Measurements from ENCODE around the gene BRAF. TPM values are rescaled to one million over a fixed set of nuclear protein-coding genes. Genes with fewer than 3 reads are reported as not detected.
"Not testable (repeated sequence)": the region's sequence is repeated elsewhere in the genome, so short reads cannot be mapped to it uniquely, and the experiment has no call there.

The BRAF gene
- total RNA-seq, 1 donor from 2014 or later = 13.3 TPM

DNA sequence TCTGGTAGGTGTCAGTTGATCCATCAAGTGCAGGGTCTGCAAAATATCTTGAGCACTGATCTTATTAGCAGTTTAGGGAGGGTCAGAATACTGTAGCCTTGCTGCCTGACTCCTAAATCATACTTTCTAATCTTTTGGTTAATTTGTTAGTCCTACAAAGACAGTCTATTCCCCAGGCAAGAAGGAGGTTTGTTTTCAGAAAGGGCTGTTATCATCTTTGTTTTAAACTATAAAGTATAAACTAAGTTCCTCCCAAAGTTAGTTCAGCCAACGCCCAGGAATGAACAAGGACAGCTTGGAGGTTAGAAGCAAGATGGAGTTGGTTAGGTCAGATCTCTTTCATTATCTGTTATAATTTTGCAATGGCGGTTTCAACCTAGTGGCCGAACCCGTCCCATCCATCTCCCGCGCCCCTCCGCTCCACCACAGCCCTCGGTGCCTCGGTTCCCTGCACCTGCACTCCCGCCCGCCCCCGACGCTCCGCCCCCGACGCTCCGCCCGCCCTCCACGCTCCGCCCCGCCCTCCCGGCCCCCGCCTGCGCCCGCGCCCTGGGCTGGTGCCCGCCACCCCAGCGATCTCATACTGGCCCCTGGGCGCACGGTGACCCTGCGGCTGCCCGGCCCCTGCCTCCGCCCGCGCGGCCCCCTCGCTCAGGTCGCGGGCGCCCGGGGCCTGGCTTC, 252.2 kb downstream of the BRAF start, which contains the start of gene ADCK2:
Gene ADCK2, plus strand, starts transcription at position 564 of the 681 bp plus-strand sequence. CDS start 386 bp downstream, outside the sequence.
- H3K36me3 ChIP-seq (ENCODE audit: control insufficient read depth, insufficient read depth, low read length) = no peaks in the 10 kb centered on the region
- TF ChIP-seq, protein P1, sequence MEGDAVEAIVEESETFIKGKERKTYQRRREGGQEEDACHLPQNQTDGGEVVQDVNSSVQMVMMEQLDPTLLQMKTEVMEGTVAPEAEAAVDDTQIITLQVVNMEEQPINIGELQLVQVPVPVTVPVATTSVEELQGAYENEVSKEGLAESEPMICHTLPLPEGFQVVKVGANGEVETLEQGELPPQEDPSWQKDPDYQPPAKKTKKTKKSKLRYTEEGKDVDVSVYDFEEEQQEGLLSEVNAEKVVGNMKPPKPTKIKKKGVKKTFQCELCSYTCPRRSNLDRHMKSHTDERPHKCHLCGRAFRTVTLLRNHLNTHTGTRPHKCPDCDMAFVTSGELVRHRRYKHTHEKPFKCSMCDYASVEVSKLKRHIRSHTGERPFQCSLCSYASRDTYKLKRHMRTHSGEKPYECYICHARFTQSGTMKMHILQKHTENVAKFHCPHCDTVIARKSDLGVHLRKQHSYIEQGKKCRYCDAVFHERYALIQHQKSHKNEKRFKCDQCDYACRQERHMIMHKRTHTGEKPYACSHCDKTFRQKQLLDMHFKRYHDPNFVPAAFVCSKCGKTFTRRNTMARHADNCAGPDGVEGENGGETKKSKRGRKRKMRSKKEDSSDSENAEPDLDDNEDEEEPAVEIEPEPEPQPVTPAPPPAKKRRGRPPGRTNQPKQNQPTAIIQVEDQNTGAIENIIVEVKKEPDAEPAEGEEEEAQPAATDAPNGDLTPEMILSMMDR (IDR thresholded peaks at IDR 0.05; ENCODE audit: insufficient read depth, low read length, poor library complexity, severe bottlenecking) = no peak
- no peak for DNase-seq (ENCODE audit: low read depth)

DNA sequence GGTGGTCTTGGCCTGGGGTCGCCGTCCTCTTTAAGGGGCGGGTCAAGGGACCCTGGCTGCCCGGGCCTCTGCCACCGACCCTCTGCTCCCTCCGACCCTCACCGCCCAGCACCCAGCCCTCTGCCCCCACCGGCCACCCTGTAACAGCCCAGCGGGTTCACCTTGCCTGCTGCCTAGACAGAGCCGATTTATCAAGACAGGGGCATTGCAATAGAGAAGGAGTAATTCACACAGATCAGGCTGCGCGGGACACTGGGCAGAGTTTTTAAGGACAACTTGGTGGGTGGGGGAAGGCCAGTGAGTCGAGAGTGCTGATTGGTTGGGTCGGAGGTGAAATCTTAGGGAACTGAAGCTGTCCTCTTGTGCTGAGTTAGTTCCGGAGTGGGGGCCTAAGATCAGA, 252.8 kb downstream of the BRAF start:
- Histone ChIP-seq H3K4me3 (ENCODE audit: low read depth, low read length) (no peak overlapping the region), H3K27me3 (ENCODE audit: control insufficient read depth, insufficient read depth, low read length) (no peaks in the 10 kb centered on the region), H3K36me3 (ENCODE audit: control insufficient read depth, insufficient read depth, low read length) (no peaks in the 10 kb centered on the region)
- TF ChIP-seq, protein P1 (IDR thresholded peaks at IDR 0.05; ENCODE audit: insufficient read depth, low read length, poor library complexity, severe bottlenecking) = no peak
- no peak for DNase-seq (ENCODE audit: low read depth)

More for the DNA sequence above, 252.2 kb downstream of the BRAF start, which contains the start of gene ADCK2:
- Histone ChIP-seq H3K27me3 (ENCODE audit: control insufficient read depth, insufficient read depth, low read length) (no peaks in the 10 kb centered on the region), H3K4me3 (ENCODE audit: low read depth, low read length) (peak within 1 kb of the TSS; percentile 47)

DNA sequence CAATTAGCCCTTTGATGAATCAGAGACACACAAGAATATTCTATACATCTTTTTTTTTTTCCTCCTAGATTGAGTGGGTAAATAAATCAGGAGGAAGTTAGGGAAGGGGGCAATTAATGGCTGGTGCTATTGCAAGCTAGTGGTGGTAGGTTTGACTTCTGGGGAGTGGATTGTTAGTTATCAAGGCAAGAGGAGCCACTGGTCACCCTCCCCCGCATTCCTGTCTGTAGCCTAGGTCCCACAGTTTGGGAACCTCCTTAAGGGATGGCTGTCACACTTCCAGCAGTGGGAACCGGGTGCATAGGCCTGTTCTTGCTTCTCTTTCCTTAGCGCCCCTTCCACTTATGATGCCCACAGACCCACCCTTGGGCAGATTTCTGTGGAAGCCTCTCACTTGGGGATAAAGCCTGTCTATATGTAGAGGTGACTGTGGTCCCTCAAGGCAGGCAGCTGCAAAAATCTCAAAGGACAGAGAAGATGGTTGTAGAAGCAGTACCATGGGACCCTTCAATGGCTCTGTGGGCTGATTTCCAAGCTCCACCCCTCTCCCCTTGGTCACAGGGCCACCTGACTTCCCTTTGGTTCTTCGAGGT, 254.3 kb downstream of the BRAF start:
- Histone ChIP-seq H3K4me3 (ENCODE audit: low read depth, low read length) (no peak overlapping the region), H3K36me3 (ENCODE audit: control insufficient read depth, insufficient read depth, low read length) (no peaks in the 10 kb centered on the region), H3K27me3 (ENCODE audit: control insufficient read depth, insufficient read depth, low read length) (no peaks in the 10 kb centered on the region)
- TF ChIP-seq, protein P1 (IDR thresholded peaks at IDR 0.05; ENCODE audit: insufficient read depth, low read length, poor library complexity, severe bottlenecking) = no peak
- no peak for DNase-seq (ENCODE audit: low read depth)

DNA sequence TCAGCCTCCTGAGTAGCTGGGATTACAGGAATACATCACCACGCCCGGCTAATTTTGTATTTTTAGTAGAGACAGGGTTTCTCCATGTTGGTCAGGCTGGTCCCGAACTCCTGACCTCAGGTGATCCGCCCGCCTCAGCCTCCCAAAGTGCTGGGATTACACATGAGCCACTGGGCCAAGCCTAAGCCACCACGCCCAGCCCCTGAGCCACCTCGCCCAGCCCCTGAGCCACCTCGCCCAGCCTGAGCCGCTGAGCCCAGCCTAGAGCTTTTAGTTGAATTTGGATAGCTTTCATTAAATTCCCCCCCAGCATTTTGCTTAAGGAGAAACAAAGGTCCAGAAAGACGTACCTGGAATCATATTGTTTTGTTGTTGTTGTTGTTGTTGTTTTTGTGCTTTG, 254.9 kb downstream of the BRAF start:
- not testable (repeated sequence) for DNase-seq (ENCODE audit: low read depth); H3K4me3 ChIP-seq (ENCODE audit: low read depth, low read length); H3K36me3 ChIP-seq (ENCODE audit: control insufficient read depth, insufficient read depth, low read length); H3K27me3 ChIP-seq (ENCODE audit: control insufficient read depth, insufficient read depth, low read length)

DNA sequence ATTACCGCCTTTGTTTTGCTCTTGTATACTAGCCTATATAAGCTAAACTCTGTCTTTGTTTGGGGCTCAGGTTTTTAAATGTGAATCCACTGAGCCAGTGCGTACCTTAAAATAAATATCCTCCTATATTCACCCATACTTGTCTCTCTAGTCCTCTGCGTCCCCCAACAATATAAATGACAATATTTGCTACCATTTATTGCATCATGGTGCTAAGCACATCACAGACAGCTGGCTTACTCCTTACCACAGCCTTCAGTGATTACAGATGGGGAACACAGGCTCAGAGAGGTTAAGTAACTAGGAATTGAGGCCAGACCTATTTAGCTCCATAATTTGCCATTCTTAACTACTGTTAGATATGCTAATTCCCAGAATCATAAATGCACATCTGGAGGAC, 255.4 kb downstream of the BRAF start:
- TF ChIP-seq, protein P1 (IDR thresholded peaks at IDR 0.05; ENCODE audit: insufficient read depth, low read length, poor library complexity, severe bottlenecking) = no peak
- no peaks in the 10 kb centered on the region for H3K36me3 ChIP-seq (ENCODE audit: control insufficient read depth, insufficient read depth, low read length)
- no peaks in the 10 kb centered on the region for H3K27me3 ChIP-seq (ENCODE audit: control insufficient read depth, insufficient read depth, low read length)
- no peak for DNase-seq (ENCODE audit: low read depth)
- no peak overlapping the region for H3K4me3 ChIP-seq (ENCODE audit: low read depth, low read length)

Other genes starting within 250 kb of the BRAF start
- 213 and 221 TPM in 2 replicates for gene NDUFB2, start 228.2 kb downstream of the BRAF start, total RNA-seq
- 32.2 and 36.6 TPM in 2 replicates for gene MRPS33, start 90.0 kb upstream of the BRAF start, total RNA-seq
- 5.5 and 9.7 TPM in 2 replicates for gene TMEM178B, start 149.1 kb upstream of the BRAF start, total RNA-seq